Aorta (tissue), 5 donors: ENCODE measurements around the gene OPN3. TPM values are rescaled to one million over a fixed set of nuclear protein-coding genes. Genes with fewer than 3 reads are reported as not detected.

ENCODE experiments used
- ATAC-seq: fragments of 200-7000 bp; cut with Tn5 transposase; one replicate; pipeline ENCODE4 v1.9.1; 2022; ENCODE audit warnings: moderate library complexity; ENCODE audit not compliant: low FRiP score
- DNase-seq, 2 donors: peaks; one replicate each; pipeline ENCODE4 v3.0.0-alpha.2; 2020
- H3K27ac ChIP-seq, 2 donors: one replicate each; pipeline ENCODE4 v1.5.1; 2013; ENCODE audit warnings: low read length in 2 of 2, mild to moderate bottlenecking in 2 of 2, moderate library complexity in 2 of 2, control low read depth in 1 of 2, inconsistent platforms in 1 of 2, low read depth in 1 of 2
- H3K27me3 ChIP-seq, 2 donors: one replicate each; pipeline ENCODE4 v1.6.1; 2013; ENCODE audit warnings: control low read depth in 1 of 2, low read length in 1 of 2, mild to moderate bottlenecking in 1 of 2, moderate library complexity in 1 of 2; ENCODE audit not compliant: insufficient read depth in 2 of 2, control insufficient read depth in 1 of 2
- H3K36me3 ChIP-seq, 2 donors: one replicate each; pipeline ENCODE4 v1.6.1; 2013; ENCODE audit warnings: control low read depth in 1 of 2, low read length in 1 of 2, mild to moderate bottlenecking in 1 of 2; ENCODE audit not compliant: insufficient read depth in 2 of 2, control insufficient read depth in 1 of 2
- H3K4me1 ChIP-seq, 2 donors: one replicate each; pipeline ENCODE4 v1.6.1; 2013; ENCODE audit warnings: low read length in 2 of 2, control low read depth in 1 of 2, mild to moderate bottlenecking in 1 of 2, moderate library complexity in 1 of 2; ENCODE audit not compliant: insufficient read depth in 2 of 2, control insufficient read depth in 1 of 2
- H3K4me3 ChIP-seq, 2 donors: one replicate each; pipeline ENCODE4 v1.5.1; 2013; ENCODE audit warnings: low read length in 2 of 2, control low read depth in 1 of 2, mild to moderate bottlenecking in 1 of 2
- H3K9me3 ChIP-seq: one replicate; pipeline ENCODE4 v1.6.1; 2013; ENCODE audit warnings: mild to moderate bottlenecking, low read length; ENCODE audit not compliant: control insufficient read depth
- WGBS, 2 donors: extraction: QIAGEN DNeasy Blood & Tissue Kit; methylation state at CpG; one replicate each; pipeline ENCODE4 v1.1.7; 2013; 5-methylcytosine and 5-hydroxymethylcytosine counted together
- intact Hi-C, 2 donors: fragments of 100-400 bp; cut with DNase I; formaldehyde crosslinking; loops; one replicate each; pipeline versions ENCODE4 v1.14.2 to v1.15.0; 2022
- polyA plus RNA-seq, 2 donors: library from polyadenylated mRNA; stranded (reverse); fragments of 200-250 nt; gene quantifications; one replicate each; pipeline ENCODE4 v1.2.3, GENCODE V29; 2013
- total RNA-seq, 2 donors: library from RNA; stranded (reverse); fragmentation: NEBNext Ultra II Directional; extraction: Animal tissue kit (Norgen Biotek cat#: 25700); gene quantifications; one replicate each; pipeline ENCODE4 v1.2.1, GENCODE V29; 2021
- donor health status: healthy with polysubstance abuse.
- donor health status: Bipolar disorder and iron deficiency.
- donor health status: DM: no; HTN: no; CAD: no.
- donor health status: DM: no; HTN: no; CAD: no.
- donor health status: DM: yes; HTN: yes; CAD: no.

OPN3 gene
- total and polyA plus RNA-seq, 4 donors, result 5.3 to 18.2 (median 6.2) TPM

DNA sequence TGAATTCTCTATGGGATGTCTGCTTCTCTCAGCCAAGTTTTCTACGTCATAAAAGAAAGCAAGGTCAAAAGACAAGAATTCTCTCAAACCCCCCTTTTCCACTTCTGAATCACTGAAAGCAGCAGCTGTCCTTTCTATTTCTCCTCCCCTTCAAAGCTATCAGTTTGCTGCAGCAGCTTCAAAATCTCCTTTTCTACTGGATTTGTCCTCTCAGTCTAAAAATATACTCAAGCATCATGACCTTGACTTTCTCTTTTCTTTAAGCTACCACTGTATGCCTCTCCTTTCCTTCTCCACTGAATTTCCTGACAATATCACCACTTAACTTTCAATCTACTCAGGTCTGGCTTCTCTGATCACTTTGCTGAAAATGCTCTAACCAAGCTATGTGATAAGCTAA is 13.8 kb upstream of the OPN3 start:
- no peaks in the 10 kb centered on the region for H3K27me3 ChIP-seq
- WGBS, 2 donors, result 39 to 54% methylated on average over 1 of the region's 1 CpG
- no peak overlapping the region for H3K4me3 ChIP-seq
- H3K27ac ChIP-seq, result no peak overlapping the region
- H3K36me3 ChIP-seq, result no peaks in the 10 kb centered on the region
- intact Hi-C loops, result no loop called here
- DNase-seq (no peak), ATAC-seq (no peak)
- H3K9me3 ChIP-seq, result no peaks in the 10 kb centered on the region
- H3K4me1 ChIP-seq, result peaks cover 0 to 2% of the 10 kb centered on the region in 2 donors

DNA sequence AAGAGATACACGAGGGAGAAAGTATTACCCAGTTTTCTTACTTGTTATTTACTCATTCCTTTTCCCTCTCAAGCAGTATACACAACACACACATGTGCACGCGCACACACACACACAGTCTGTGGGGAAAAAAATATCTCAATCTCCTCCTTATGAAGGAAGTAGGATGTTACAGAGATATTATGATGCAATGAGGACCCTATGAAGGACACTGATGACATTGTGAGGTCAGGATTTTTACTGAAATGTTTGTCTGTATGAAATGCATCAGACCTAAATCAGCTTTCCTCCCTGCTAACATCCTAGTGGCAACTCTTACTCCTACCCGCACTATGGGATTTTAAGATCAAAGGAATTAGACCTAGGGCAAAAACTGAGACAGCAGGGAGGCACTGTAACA is 11.8 kb upstream of the OPN3 start, which contains the start of gene WDR64:
TSS of gene WDR64 (plus strand) at position 270 of the 400 bp plus-strand sequence. CDS start 204 bp downstream, outside the sequence.
- ATAC-seq, result no peak
- Histone ChIP-seq H3K4me1 (peaks cover 0 to 2% of the 10 kb centered on the region in 2 donors), H3K27ac (no peak within 1 kb of the TSS), H3K4me3 (no peak within 1 kb of the TSS), H3K36me3 (no peaks in the 10 kb centered on the region), H3K27me3 (no peaks in the 10 kb centered on the region), H3K9me3 (no peaks in the 10 kb centered on the region)
- WGBS, 2 donors, result 93 to 97% methylated on average over 4 of the region's 4 CpGs
- intact Hi-C loops, result no loop called here
- DNase-seq, result no peak

GRCh38 chr1:241648159-241648558 is 8.0 kb upstream of the OPN3 start:
- Histone ChIP-seq H3K27me3 (no peaks in the 10 kb centered on the region), H3K4me3 (no peak overlapping the region), H3K4me1 (no peaks in the 10 kb centered on the region), H3K36me3 (no peaks in the 10 kb centered on the region), H3K9me3 (no peaks in the 10 kb centered on the region), H3K27ac (no peak overlapping the region)
- intact Hi-C loops, result no loop called here
- no peak for DNase-seq
- WGBS, 2 donors, result 91 to 92% methylated on average over 1 of the region's 1 CpG
- ATAC-seq, result no peak

GRCh38 chr1:241647658-241648057 is 7.5 kb upstream of the OPN3 start:
- 93 to 97% methylated on average over 1 of the region's 1 CpG for WGBS, 2 donors
- Histone ChIP-seq H3K27me3 (no peaks in the 10 kb centered on the region), H3K27ac (no peak overlapping the region), H3K4me1 (no peaks in the 10 kb centered on the region), H3K36me3 (no peaks in the 10 kb centered on the region), H3K4me3 (no peak overlapping the region), H3K9me3 (no peaks in the 10 kb centered on the region)
- no peak for DNase-seq
- ATAC-seq, result no peak
- intact Hi-C loops, result no loop called here

DNA sequence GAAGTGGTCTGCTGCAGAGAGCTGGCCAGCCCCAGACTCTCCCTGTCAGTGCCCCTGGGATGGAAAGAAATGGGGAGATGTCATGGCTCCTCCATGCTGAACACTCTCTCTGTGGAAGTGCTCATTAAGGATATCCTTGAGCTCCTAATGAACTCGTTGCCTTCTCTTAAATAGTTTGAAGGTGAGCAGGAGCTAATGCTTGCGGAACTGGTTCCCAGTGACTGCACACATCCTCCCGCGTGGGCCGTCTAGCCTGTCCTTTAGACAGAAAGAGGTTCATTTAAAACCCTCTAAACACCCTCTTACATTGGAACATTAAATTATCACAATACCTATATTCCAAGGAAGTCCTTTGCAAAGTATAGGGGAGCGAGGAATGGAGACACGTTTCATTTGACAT is 6.0 kb upstream of the OPN3 start:
- WGBS, 2 donors, result 93 to 94% methylated on average over 7 of the region's 7 CpGs
- no peak for ATAC-seq

DNA sequence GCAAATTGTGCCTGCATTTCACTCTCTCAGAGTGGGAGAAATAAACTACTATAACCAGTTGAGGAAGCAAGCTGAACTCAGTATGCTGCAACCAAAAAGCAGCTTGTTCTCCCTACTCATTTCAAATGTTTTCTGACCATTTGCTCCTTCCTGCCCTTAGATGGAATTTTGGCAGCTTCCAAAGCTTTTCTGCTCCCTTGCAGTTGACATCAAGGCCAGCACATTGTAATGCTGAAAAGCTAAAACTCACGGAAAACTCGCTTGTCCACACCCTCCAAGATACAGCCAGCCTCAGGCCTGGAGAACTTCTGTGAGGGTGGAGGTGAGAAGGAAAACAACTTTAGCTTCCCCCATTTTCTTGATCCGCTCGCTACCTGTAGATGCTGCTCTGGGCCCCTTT is 5.0 kb upstream of the OPN3 start:
- Histone ChIP-seq H3K27me3 (no peaks in the 10 kb centered on the region), H3K36me3 (no peaks in the 10 kb centered on the region), H3K4me1 (no peaks in the 10 kb centered on the region), H3K9me3 (no peaks in the 10 kb centered on the region), H3K4me3 (no peak overlapping the region), H3K27ac (no peak overlapping the region)
- 46 to 48% methylated on average over 4 of the region's 4 CpGs for WGBS, 2 donors
- ATAC-seq (no peak), DNase-seq (no peak)
- intact Hi-C loops, result no loop called here

More for the DNA sequence above, 6.0 kb upstream of the OPN3 start:
- no peaks in the 10 kb centered on the region for H3K36me3 ChIP-seq
- H3K27me3 ChIP-seq, result no peaks in the 10 kb centered on the region
- no peak for DNase-seq
- no peaks in the 10 kb centered on the region for H3K4me1 ChIP-seq
- H3K4me3 ChIP-seq, result no peak overlapping the region
- intact Hi-C loops, result no loop called here
- no peaks in the 10 kb centered on the region for H3K9me3 ChIP-seq
- H3K27ac ChIP-seq, result no peak overlapping the region

DNA sequence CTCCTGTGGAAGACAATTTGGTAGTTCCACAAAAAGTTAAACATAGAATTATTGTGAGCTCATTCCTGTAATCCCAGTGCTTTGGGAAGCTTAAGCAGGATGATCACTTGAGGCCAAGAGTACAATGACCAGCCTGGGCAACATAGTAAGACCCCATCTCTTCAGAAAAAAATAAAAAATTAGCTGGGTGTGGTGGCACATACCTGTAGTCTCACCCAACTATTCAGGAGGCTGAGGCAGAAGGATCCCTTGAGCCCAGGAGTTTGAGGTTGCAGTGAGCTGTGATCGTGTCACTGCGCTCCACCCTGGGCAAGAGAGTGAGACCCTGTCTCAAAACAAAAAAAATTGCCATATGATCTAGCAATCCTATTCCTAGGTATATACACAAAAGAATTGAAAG is 4.1 kb upstream of the OPN3 start:
- H3K4me3 ChIP-seq, result no peak overlapping the region
- no peak for DNase-seq
- 99 to 100% methylated on average over 2 of the region's 2 CpGs for WGBS, 2 donors
- intact Hi-C loops, result loop anchor here in 1 of 2 donors (5.0 kb wide), 1 partner anchor 103 kb away; no protein-coding TSS in a partner anchor
- no peaks in the 10 kb centered on the region for H3K9me3 ChIP-seq
- no peak overlapping the region for H3K27ac ChIP-seq
- H3K4me1 ChIP-seq, result no peaks in the 10 kb centered on the region
- no peak for ATAC-seq
- no peaks in the 10 kb centered on the region for H3K36me3 ChIP-seq
- H3K27me3 ChIP-seq, result no peaks in the 10 kb centered on the region

DNA sequence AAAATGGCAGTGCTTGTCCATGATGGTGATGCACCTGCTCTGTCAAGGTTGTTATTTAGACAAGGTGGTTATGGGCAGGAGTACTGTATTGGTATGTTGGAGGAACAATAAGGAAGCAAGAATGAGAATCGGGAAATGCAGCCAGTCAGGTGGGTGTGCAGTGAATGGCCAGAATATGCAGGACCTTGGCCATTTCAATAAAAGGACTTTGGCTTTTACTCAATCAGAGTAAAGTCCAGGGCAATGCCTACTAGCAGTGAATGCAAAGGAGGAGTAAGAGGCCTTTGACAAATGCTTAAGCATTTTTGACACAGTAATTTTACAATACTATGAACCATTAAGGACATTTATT is 2.4 kb upstream of the OPN3 start:
- ATAC-seq (no peak), DNase-seq (no peak)
- 96% methylated on average over 1 of the region's 1 CpG for WGBS, 2 donors
- H3K27me3 ChIP-seq, result no peaks in the 10 kb centered on the region
- H3K9me3 ChIP-seq, result no peaks in the 10 kb centered on the region
- no peak overlapping the region for H3K4me3 ChIP-seq
- intact Hi-C loops, result loop anchor here in 1 of 2 donors (5.0 kb wide), 1 partner anchor 105 kb away; no protein-coding TSS in a partner anchor
- H3K36me3 ChIP-seq, result no peaks in the 10 kb centered on the region
- no peaks in the 10 kb centered on the region for H3K4me1 ChIP-seq
- no peak overlapping the region for H3K27ac ChIP-seq

GRCh38 chr1:241641773-241642592 is 1.8 kb upstream of the OPN3 start:
- H3K27me3 ChIP-seq, result no peaks in the 10 kb centered on the region
- 42 to 43% methylated on average over 12 of the region's 12 CpGs for WGBS, 2 donors
- H3K36me3 ChIP-seq, result no peaks in the 10 kb centered on the region
- H3K4me1 ChIP-seq, result no peaks in the 10 kb centered on the region
- peak overlapping the region in 1 of 2 donors; percentile 9 for H3K27ac ChIP-seq
- H3K4me3 ChIP-seq, result no peak overlapping the region
- no peaks in the 10 kb centered on the region for H3K9me3 ChIP-seq
- intact Hi-C loops, result loop anchor here in 1 of 2 donors (5.0 kb wide), 1 partner anchor 105 kb away; no protein-coding TSS in a partner anchor
- DNase-seq (no peak), ATAC-seq (no peak)
